HepG2 (cell line): ENCODE measurements around the gene C11orf68. TPM values are rescaled to one million over a fixed set of nuclear protein-coding genes. Genes with fewer than 3 reads are reported as not detected.

Experiments used
- FOSL2 ChIP-seq: sonication (generic); formaldehyde crosslinking; IDR thresholded peaks from 2 replicates; pipeline ENCODE4 v1.4.0; 2020; ENCODE audit warnings: missing genetic modification reagents
- LCORL ChIP-seq, 2 experiments: fragments of 450-650 bp in 1 of 2; sonication (generic) in 1 of 2; formaldehyde crosslinking in 1 of 2; IDR thresholded peaks; 2 replicates each; pipeline versions ENCODE4 v1.5.0 to v1.6.1; 2017 to 2020; ENCODE audit warnings: antibody characterized with exemption in 1 of 2, missing genetic modification reagents in 1 of 2
- MAFF ChIP-seq: IDR thresholded peaks from 2 replicates; pipeline ENCODE4 v1.6.1; 2011; ENCODE audit warnings: low read depth, low read length, improper control_type of control experiment
- SNAI1 ChIP-seq: sonication (generic); formaldehyde crosslinking; IDR thresholded peaks from 2 replicates; pipeline ENCODE4 v1.5.0; 2020; ENCODE audit warnings: mild to moderate bottlenecking, missing genetic modification reagents, borderline replicate concordance
- SRF ChIP-seq: IDR thresholded peaks from 2 replicates; pipeline ENCODE4 v1.6.1; 2011; ENCODE audit warnings: mild to moderate bottlenecking, low read depth, low read length, moderate library complexity
- SRSF4 ChIP-seq: fragments of 200-400 bp; formaldehyde crosslinking; IDR thresholded peaks from one replicate; pipeline ENCODE4 v1.6.1; 2018; ENCODE audit warnings: mild to moderate bottlenecking, low read depth, low read length, moderate library complexity; ENCODE audit not compliant: poor library complexity, severe bottlenecking
- ZNF557 ChIP-seq: sonication (generic); formaldehyde crosslinking; IDR thresholded peaks from 2 replicates; pipeline ENCODE4 v1.4.0; 2020; ENCODE audit warnings: missing genetic modification reagents
- ZNF839 ChIP-seq: sonication (generic); formaldehyde crosslinking; IDR thresholded peaks from 2 replicates; pipeline ENCODE4 v1.4.0; 2020; ENCODE audit warnings: missing genetic modification reagents, mild to moderate bottlenecking, borderline replicate concordance
- polyA plus RNA-seq, 8 experiments: library from polyadenylated mRNA; depleted of rRNA in 3 of 8; stranded (reverse) in 7 of 8; unstranded in 1 of 8; fragments of >200 nt; fragmentation: Illumina TruSeq in 4 of 8; extraction: Trizol in 4 of 8; gene quantifications; 2 replicates each; pipeline versions ENCODE4 v1.2.1 to v1.2.3, GENCODE V29; 2011 to 2016; ENCODE audit warnings: low read depth in 4 of 8, missing spikeins in 1 of 8, mixed read lengths in 1 of 8; ENCODE audit not compliant: insufficient read depth in 1 of 8
- total RNA-seq, 5 experiments: library from RNA; depleted of rRNA; stranded (reverse); fragments of >200 nt; fragmentation: Illumina TruSeq; extraction: Trizol; gene quantifications; 2 replicates each; pipeline ENCODE4 v1.2.3, GENCODE V29; 2016; ENCODE audit warnings: low read depth in 1 of 5
- TF ChIP-seq, protein P1 (sequence below): sonication (generic); formaldehyde crosslinking; IDR thresholded peaks from 2 replicates; pipeline ENCODE4 v1.9.0; 2021; ENCODE audit warnings: mild to moderate bottlenecking, missing genetic modification reagents
- TF ChIP-seq, protein P2 (sequence below): sonication (generic); formaldehyde crosslinking; IDR thresholded peaks from 2 replicates; pipeline ENCODE4 v1.5.1; 2020; ENCODE audit warnings: missing genetic modification reagents, mild to moderate bottlenecking, borderline replicate concordance
- TF ChIP-seq, protein P3 (sequence below): sonication (generic); formaldehyde crosslinking; conservative IDR thresholded peaks from 2 replicates; pipeline ENCODE4 v1.4.0; 2020; ENCODE audit warnings: missing genetic modification reagents

C11orf68 gene
- total and polyA plus RNA-seq, 2 of the 13 experiments (the other 11 are each of a cell fraction or from before 2014, with no cell fraction given), result 8.4 to 28.3 TPM

DNA sequence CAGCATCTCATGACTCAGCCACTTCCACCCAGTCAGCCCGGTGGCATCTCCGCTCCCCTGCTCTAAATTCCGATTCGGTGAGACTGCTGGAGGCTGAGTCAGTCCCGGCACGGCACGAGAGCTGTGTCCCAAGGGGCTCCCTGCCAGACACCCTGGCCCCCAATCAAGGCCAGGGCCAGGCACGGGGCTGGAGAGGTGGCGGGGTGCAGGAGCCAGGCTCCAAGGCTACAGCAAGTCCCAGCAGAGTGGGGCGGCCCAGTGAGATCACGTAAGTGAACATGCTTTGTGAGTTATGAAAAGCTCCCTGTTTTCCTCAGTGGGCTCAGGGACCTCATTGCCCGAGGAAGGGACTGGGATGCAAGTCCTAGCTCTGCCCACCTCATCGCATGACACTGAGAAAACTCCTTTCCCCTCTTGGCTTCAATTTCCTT, 3.0 kb downstream of the C11orf68 start (continued):
- TF ChIP-seq SRSF4 (no peak), ZNF839 (no peak), LCORL (IDR thresholded peaks at IDR 0.05) (no peak), LCORL (CRISPR knock-in tag; IDR thresholded peaks at IDR 0.05) (peak; percentile 46; the same call in 1 of the 2 replicates), SNAI1 (CRISPR knock-in tag) (no peak), ZNF557 (CRISPR knock-in tag) (no peak), FOSL2 (CRISPR knock-in tag) (peak; percentile 96), MAFF (peak; percentile 42), SRF (no peak)
- TF ChIP-seq, protein P1, sequence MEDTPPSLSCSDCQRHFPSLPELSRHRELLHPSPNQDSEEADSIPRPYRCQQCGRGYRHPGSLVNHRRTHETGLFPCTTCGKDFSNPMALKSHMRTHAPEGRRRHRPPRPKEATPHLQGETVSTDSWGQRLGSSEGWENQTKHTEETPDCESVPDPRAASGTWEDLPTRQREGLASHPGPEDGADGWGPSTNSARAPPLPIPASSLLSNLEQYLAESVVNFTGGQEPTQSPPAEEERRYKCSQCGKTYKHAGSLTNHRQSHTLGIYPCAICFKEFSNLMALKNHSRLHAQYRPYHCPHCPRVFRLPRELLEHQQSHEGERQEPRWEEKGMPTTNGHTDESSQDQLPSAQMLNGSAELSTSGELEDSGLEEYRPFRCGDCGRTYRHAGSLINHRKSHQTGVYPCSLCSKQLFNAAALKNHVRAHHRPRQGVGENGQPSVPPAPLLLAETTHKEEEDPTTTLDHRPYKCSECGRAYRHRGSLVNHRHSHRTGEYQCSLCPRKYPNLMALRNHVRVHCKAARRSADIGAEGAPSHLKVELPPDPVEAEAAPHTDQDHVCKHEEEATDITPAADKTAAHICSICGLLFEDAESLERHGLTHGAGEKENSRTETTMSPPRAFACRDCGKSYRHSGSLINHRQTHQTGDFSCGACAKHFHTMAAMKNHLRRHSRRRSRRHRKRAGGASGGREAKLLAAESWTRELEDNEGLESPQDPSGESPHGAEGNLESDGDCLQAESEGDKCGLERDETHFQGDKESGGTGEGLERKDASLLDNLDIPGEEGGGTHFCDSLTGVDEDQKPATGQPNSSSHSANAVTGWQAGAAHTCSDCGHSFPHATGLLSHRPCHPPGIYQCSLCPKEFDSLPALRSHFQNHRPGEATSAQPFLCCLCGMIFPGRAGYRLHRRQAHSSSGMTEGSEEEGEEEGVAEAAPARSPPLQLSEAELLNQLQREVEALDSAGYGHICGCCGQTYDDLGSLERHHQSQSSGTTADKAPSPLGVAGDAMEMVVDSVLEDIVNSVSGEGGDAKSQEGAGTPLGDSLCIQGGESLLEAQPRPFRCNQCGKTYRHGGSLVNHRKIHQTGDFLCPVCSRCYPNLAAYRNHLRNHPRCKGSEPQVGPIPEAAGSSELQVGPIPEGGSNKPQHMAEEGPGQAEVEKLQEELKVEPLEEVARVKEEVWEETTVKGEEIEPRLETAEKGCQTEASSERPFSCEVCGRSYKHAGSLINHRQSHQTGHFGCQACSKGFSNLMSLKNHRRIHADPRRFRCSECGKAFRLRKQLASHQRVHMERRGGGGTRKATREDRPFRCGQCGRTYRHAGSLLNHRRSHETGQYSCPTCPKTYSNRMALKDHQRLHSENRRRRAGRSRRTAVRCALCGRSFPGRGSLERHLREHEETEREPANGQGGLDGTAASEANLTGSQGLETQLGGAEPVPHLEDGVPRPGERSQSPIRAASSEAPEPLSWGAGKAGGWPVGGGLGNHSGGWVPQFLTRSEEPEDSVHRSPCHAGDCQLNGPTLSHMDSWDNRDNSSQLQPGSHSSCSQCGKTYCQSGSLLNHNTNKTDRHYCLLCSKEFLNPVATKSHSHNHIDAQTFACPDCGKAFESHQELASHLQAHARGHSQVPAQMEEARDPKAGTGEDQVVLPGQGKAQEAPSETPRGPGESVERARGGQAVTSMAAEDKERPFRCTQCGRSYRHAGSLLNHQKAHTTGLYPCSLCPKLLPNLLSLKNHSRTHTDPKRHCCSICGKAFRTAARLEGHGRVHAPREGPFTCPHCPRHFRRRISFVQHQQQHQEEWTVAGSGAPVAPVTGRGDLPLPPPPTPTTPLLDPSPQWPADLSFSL (CRISPR knock-in tag), result no peak
- TF ChIP-seq, protein P2, sequence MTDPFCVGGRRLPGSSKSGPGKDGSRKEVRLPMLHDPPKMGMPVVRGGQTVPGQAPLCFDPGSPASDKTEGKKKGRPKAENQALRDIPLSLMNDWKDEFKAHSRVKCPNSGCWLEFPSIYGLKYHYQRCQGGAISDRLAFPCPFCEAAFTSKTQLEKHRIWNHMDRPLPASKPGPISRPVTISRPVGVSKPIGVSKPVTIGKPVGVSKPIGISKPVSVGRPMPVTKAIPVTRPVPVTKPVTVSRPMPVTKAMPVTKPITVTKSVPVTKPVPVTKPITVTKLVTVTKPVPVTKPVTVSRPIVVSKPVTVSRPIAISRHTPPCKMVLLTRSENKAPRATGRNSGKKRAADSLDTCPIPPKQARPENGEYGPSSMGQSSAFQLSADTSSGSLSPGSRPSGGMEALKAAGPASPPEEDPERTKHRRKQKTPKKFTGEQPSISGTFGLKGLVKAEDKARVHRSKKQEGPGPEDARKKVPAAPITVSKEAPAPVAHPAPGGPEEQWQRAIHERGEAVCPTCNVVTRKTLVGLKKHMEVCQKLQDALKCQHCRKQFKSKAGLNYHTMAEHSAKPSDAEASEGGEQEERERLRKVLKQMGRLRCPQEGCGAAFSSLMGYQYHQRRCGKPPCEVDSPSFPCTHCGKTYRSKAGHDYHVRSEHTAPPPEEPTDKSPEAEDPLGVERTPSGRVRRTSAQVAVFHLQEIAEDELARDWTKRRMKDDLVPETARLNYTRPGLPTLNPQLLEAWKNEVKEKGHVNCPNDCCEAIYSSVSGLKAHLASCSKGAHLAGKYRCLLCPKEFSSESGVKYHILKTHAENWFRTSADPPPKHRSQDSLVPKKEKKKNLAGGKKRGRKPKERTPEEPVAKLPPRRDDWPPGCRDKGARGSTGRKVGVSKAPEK (CRISPR knock-in tag), result no peak
- TF ChIP-seq, protein P3, sequence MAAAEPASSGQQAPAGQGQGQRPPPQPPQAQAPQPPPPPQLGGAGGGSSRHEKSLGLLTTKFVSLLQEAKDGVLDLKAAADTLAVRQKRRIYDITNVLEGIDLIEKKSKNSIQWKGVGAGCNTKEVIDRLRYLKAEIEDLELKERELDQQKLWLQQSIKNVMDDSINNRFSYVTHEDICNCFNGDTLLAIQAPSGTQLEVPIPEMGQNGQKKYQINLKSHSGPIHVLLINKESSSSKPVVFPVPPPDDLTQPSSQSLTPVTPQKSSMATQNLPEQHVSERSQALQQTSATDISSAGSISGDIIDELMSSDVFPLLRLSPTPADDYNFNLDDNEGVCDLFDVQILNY (CRISPR knock-in tag), result no peak
- TF ChIP-seq, all 625 proteins: peak for 40
